ENCODE measurements around the gene SLC29A2. TPM values are rescaled to one million over a fixed set of nuclear protein-coding genes. Genes with fewer than 3 reads are reported as not detected.
"Not testable (repeated sequence)": the region's sequence is repeated elsewhere in the genome, so short reads cannot be mapped to it uniquely, and the experiment has no call there.

Gene SLC29A2
- total RNA-seq, 2 experiments from 2014 or later = 6.6 to 7.4 TPM

DNA sequence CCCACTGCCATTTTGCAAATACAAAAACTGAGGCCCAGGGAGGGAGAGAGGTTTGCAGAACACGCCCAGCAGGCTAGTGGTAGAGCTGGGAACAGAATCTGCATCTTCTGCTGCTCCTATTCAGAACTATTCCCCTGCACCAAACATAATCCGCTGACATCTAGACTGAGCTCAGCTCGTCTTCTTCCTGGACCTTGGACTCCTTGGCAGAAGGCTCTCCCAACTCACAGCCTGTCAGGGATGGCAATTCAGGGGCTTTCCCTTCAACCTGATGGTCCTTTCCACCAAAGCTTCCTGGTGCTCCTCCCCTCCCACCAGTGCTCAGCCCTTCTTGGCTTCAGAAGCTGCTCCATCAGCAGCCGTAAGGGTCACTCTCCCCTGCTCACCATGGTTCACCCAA lies 39.8 kb upstream of the SLC29A2 start:
- Mint-ChIP-seq H3K27me3 (ENCODE audit: low read depth) (peaks cover 21% of the 10 kb centered on the region), H3K9me3 (no peaks in the 10 kb centered on the region), H3K27ac (no peak overlapping the region), H3K4me3 (no peak overlapping the region), H3K4me1 (ENCODE audit: low read depth) (peaks cover 5% of the 10 kb centered on the region), H3K36me3 (ENCODE audit: low read depth) (no peaks in the 10 kb centered on the region)
- DNase-seq = no peak
- intact Hi-C loops (cut with micrococcal nuclease) = no loop called here
- CTCF ChIA-PET = interaction anchor here (0.8 to 6.3 kb wide), 2 partner anchors 12 to 18 kb away, joined by 3 to 28 read pairs; no protein-coding TSS in a partner anchor

DNA sequence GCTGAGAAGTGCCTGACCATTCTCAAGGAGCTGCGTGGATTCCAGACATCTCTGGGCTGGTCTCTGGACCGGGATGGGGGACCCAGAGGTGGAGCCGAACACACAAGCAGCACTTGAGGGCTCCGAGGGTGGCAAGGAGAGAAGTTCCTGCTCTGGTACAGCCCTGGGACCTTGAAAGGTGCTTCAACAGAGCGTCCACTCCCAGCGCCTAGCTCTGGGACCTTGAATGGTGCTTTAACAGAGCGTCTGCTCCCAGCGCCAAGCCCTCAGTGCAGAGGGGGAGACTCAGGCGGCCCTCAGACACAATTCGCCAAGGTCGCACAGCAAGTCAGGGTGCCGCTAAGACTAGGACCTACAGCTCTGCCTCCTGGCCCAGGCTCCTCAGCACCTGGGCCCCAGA lies 38.6 kb upstream of the SLC29A2 start:
- peak overlapping the region; percentile 25 for H3K4me3 Mint-ChIP-seq
- no peaks in the 10 kb centered on the region for H3K9me3 Mint-ChIP-seq
- intact Hi-C loops (cut with micrococcal nuclease) = loop anchor here (1.0 kb wide), 1 partner anchor 39 kb away; the partner anchor contains the start of gene SLC29A2
- no peaks in the 10 kb centered on the region for H3K36me3 Mint-ChIP-seq (ENCODE audit: low read depth)
- peaks cover 17% of the 10 kb centered on the region for H3K27me3 Mint-ChIP-seq (ENCODE audit: low read depth)
- no peak overlapping the region for H3K27ac Mint-ChIP-seq
- CTCF ChIA-PET = interaction anchor here (6.3 kb wide), 1 partner anchor 19 kb away, joined by 28 read pairs; no protein-coding TSS in a partner anchor
- H3K4me1 Mint-ChIP-seq (ENCODE audit: low read depth) = peaks cover 4% of the 10 kb centered on the region
- no peak for DNase-seq

DNA sequence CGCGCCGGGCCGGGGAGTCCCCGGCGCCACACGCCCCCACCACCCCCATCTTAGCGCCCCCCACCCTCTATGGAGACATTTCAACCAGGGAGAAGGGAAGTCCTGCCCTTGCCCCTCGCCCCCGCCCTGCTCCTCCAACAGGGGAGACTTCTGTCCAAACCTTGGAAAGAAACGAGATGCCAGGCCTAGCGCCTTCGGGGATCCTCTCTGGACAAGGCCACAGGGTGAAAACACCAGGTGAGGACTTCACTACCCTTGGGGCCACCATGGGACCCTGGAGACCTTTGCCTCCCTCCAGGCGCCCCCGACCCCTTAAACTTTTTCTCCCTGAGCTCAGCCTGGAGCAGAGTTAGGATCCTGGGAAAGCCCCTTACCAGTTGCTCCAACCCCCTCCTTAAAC lies 37.7 kb upstream of the SLC29A2 start:
- Mint-ChIP-seq H3K27ac (no peak overlapping the region), H3K4me3 (no peak overlapping the region), H3K9me3 (no peaks in the 10 kb centered on the region), H3K4me1 (ENCODE audit: low read depth) (peaks cover 4% of the 10 kb centered on the region), H3K36me3 (ENCODE audit: low read depth) (no peaks in the 10 kb centered on the region), H3K27me3 (ENCODE audit: low read depth) (peaks cover 14% of the 10 kb centered on the region)
- DNase-seq = no peak
- CTCF ChIA-PET = interaction anchor here (0.6 to 6.3 kb wide), 17 partner anchors 8 to 330 kb away, joined by 3 to 28 read pairs (median 4); partner anchors contain the start of genes ACTN3, DPP3, MRPL11 and NPAS4
- intact Hi-C loops (cut with micrococcal nuclease) = loop anchor here (5.0 kb wide), 1 partner anchor 228 kb away; the partner anchor contains the start of gene RBM4

DNA sequence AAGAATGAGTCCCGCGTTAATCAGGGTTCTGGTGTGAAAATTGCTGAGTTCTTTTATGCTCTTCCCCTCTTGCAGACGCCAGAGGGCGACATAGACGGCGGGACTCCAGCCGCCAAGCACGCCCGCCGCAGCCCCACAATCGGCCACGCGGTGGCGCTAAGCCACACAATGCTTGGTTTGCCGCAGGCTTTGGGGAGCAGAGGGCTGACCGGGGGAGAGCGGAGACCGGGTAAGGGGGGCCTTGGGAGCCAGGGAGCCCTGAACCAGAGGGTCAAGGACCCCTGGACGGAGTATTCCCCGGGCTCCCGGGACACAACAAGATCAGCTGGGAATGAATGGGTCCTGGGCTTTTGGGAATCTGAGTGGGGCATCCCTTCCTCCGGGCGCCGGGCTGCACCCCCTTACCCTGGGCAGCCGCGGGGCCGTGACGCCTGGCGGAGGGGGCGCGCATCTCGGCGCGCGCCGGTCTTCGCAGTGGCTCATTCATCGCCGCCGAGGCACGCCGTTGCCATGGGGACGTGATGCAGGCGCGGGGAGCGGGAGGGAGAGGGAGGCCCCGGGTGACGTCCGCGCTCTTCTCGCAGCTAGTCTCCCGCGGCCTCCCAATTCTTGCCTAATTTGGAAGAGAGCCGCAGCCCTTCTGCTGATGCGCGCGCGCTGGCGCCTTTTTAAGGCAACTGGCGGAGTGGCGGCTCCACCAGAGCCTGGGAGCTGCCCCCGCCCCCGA lies 37.1 kb upstream of the SLC29A2 start:
- H3K4me1 Mint-ChIP-seq (ENCODE audit: low read depth) = peaks cover 4% of the 10 kb centered on the region
- H3K27me3 Mint-ChIP-seq (ENCODE audit: low read depth) = peaks cover 9% of the 10 kb centered on the region
- CTCF ChIA-PET = interaction anchor here (0.6 to 6.3 kb wide), 18 partner anchors 8 to 330 kb away, joined by 3 to 28 read pairs (median 4); partner anchors contain the start of genes ACTN3, DPP3, MRPL11 and NPAS4
- intact Hi-C loops (cut with micrococcal nuclease) = loop anchor here (1.0 to 5.0 kb wide), 6 partner anchors 13 to 270 kb away; partner anchors contain the start of genes NPAS4 and RBM4
- peak overlapping the region; percentile 68 for H3K4me3 Mint-ChIP-seq
- no peaks in the 10 kb centered on the region for H3K36me3 Mint-ChIP-seq (ENCODE audit: low read depth)
- peak; percentile 93 for DNase-seq
- H3K27ac Mint-ChIP-seq = no peak overlapping the region
- no peaks in the 10 kb centered on the region for H3K9me3 Mint-ChIP-seq

DNA sequence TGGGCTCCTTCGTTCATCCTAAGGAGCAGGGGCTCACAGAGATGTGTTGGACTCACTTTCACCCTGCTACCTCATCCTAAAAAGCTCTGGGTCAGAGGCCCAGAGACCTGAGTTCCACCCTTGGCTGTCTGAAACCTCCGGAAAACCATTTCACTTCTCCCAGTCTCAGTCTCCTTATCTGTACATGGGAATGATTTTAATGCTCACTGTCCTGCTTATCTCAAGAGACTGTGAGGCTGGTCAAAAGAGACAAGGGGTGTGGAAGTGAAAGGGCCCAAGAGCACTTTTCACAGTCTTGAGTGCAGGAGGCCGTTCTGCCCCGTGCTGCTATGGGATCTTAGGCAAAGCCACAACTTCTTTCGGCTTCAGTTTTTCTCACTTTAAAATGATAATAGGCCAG lies 36.1 kb upstream of the SLC29A2 start:
- CTCF ChIA-PET = interaction anchor here (0.7 to 6.3 kb wide), 9 partner anchors 10 to 271 kb away, joined by 3 to 28 read pairs (median 7); partner anchors contain the start of genes MRPL11 and NPAS4
- H3K4me3 Mint-ChIP-seq = no peak overlapping the region
- peaks cover 7% of the 10 kb centered on the region for H3K27me3 Mint-ChIP-seq (ENCODE audit: low read depth)
- peaks cover 4% of the 10 kb centered on the region for H3K4me1 Mint-ChIP-seq (ENCODE audit: low read depth)
- H3K9me3 Mint-ChIP-seq = no peaks in the 10 kb centered on the region
- DNase-seq = no peak
- intact Hi-C loops (cut with micrococcal nuclease) = loop anchor here (1.0 to 5.0 kb wide), 6 partner anchors 14 to 271 kb away; partner anchors contain the start of genes NPAS4 and RBM4
- H3K27ac Mint-ChIP-seq = no peak overlapping the region
- H3K36me3 Mint-ChIP-seq (ENCODE audit: low read depth) = no peaks in the 10 kb centered on the region

DNA sequence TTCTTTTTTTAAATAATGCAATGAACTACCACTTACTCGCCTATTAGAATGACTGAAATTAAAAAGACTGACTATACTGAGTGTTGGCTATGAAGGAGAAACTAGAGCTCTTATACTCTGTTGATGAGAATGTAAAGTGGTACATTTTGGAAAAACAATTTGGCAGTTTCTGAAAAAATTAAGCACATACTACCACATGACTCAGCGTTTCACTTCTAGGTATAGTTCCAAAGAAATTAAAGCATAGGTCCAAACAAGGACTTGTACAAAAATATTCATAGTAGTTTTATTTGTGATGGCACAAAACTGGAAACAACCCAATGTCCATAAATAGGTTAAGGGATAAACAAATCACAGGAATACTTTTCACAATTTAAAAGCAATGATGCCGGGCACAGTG lies 22.4 kb upstream of the SLC29A2 start:
- Mint-ChIP-seq H3K9me3 (no peaks in the 10 kb centered on the region), H3K27me3 (ENCODE audit: low read depth) (peaks cover 8% of the 10 kb centered on the region), H3K4me1 (ENCODE audit: low read depth) (no peaks in the 10 kb centered on the region), H3K36me3 (ENCODE audit: low read depth) (no peaks in the 10 kb centered on the region), H3K27ac (no peak overlapping the region), H3K4me3 (no peak overlapping the region)
- CTCF ChIA-PET = interaction anchor here (0.8 kb wide), 1 partner anchor 83 kb away, joined by 5 read pairs; no protein-coding TSS in a partner anchor
- intact Hi-C loops (cut with micrococcal nuclease) = no loop called here
- DNase-seq = no peak

DNA sequence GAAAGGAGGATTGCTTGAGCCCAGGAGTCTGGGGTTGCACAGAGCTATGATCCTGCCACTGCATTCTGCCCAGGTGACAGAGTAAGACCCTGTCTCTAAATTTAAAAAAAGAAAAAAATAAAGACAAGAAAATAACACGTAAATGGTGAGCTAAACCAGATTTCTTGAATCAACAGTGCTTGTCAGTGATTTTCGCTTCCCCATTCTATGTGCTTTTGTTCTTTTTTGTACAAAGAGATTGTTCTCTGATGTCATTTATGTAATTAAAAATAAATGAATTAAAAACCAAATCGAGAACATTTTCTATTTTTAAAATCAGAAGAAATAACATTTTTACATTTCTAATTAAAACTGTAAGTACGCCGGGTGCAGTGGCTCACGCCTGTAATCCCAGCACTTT lies 19.8 kb upstream of the SLC29A2 start:
- no peaks in the 10 kb centered on the region for H3K9me3 Mint-ChIP-seq
- no peak for DNase-seq
- CTCF ChIA-PET = interaction anchor here (0.6 to 7.1 kb wide), 3 partner anchors 11 to 80 kb away, joined by 3 to 85 read pairs (median 3); no protein-coding TSS in a partner anchor
- no peaks in the 10 kb centered on the region for H3K36me3 Mint-ChIP-seq (ENCODE audit: low read depth)
- H3K4me3 Mint-ChIP-seq = no peak overlapping the region
- H3K4me1 Mint-ChIP-seq (ENCODE audit: low read depth) = peaks cover 2% of the 10 kb centered on the region
- H3K27ac Mint-ChIP-seq = no peak overlapping the region
- intact Hi-C loops (cut with micrococcal nuclease) = no loop called here
- H3K27me3 Mint-ChIP-seq (ENCODE audit: low read depth) = peaks cover 8% of the 10 kb centered on the region

DNA sequence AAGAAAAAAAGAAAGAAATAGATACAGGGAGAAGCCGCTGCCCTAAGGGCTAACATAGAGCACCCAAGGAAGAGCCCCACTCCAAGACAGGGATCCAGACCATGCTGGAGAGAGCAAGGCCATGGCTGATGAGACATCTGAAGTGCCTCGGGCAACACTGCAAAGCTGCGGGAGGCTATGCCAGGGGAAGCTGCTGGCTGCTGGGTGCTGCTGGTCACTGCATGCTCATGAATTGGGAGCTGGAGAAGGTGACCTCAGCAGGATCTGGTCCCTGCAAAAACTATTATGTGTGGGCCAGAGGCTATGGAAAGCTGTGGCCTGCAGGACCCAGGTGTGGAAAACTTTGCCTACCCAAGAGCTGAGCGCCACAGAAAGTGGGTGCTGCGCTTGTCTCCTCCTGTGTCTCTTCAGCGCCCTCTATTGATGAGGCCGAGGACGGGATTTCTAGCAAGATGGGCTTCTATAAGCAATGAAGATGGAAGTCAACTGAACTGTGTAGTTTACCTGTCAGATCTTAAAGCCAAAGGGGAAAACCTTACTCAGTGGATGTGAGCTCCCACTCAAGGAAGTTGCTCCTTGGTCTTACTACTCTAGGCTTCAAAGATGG lies 17.3 kb upstream of the SLC29A2 start:
- peaks cover 6% of the 10 kb centered on the region for H3K4me1 Mint-ChIP-seq (ENCODE audit: low read depth)
- DNase-seq = peak; percentile 89
- CTCF ChIA-PET = interaction anchor here (0.6 to 7.1 kb wide), 24 partner anchors 9 to 289 kb away, joined by 3 to 85 read pairs (median 4); partner anchors contain the start of genes BRMS1, CD248 and RBM4B
- H3K4me3 Mint-ChIP-seq = no peak overlapping the region
- no peak overlapping the region for H3K27ac Mint-ChIP-seq
- peaks cover 3% of the 10 kb centered on the region for H3K27me3 Mint-ChIP-seq (ENCODE audit: low read depth)
- no peaks in the 10 kb centered on the region for H3K36me3 Mint-ChIP-seq (ENCODE audit: low read depth)
- intact Hi-C loops (cut with micrococcal nuclease) = loop anchor here (1.0 to 5.0 kb wide), 3 partner anchors 26 to 77 kb away; partner anchors contain the start of genes B4GAT1 and BRMS1
- no peaks in the 10 kb centered on the region for H3K9me3 Mint-ChIP-seq

DNA sequence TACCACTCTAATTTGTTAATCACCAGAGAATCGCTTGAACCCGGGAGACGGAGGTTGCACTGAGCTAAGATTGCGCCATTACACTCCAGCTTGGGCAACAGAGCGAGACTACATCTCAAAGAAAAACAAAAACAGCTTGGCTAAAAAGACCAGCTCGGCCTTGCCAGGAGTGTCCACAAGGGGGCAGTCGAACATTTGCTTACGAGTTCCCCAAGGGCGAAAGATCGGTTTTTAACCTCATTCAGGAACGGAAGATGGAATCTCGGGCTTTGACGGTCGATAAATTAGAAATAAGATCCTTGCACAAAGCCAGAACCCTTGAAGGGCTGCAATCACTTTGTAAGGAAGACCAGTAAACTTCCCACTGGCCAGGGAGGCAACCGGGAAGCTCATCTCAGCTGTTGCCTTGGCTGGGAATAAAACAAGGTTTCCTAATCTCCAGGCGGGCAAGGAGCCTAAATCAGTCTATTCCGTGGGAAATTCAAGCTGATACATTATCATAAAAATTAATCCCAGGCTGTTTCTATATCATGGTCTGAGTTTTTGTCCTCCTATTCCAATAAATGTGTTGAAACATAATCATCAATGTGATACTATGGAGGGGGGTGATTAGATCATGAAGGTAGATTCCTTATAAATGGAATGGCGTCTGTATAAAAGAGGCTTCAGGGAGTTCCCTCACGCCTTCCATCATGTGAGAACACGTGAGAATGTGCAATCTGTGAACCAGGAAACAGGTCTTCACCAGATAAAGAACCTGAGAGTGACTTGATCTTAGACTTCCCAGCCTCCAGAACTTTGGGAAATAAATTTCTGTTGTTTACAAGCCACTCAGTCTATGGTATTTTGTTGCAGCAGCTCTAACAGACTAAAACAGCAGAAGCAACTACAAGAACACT lies 14.9 kb upstream of the SLC29A2 start:
- Mint-ChIP-seq H3K36me3 (ENCODE audit: low read depth) (no peaks in the 10 kb centered on the region), H3K9me3 (no peaks in the 10 kb centered on the region), H3K4me1 (ENCODE audit: low read depth) (peaks cover 6% of the 10 kb centered on the region), H3K27ac (no peak overlapping the region), H3K27me3 (ENCODE audit: low read depth) (no peaks in the 10 kb centered on the region), H3K4me3 (peak overlapping the region; percentile 17)
- peak; percentile 93 for DNase-seq
- CTCF ChIA-PET = interaction anchor here (0.5 to 7.1 kb wide), 36 partner anchors 9 to 830 kb away, joined by 3 to 85 read pairs (median 4); partner anchors contain the start of genes B4GAT1, BRMS1, MRPL11 and RBM4B
- intact Hi-C loops (cut with micrococcal nuclease) = loop anchor here (1.0 to 5.0 kb wide), 3 partner anchors 14 to 58 kb away; partner anchors contain the start of genes B4GAT1 and BRMS1

DNA sequence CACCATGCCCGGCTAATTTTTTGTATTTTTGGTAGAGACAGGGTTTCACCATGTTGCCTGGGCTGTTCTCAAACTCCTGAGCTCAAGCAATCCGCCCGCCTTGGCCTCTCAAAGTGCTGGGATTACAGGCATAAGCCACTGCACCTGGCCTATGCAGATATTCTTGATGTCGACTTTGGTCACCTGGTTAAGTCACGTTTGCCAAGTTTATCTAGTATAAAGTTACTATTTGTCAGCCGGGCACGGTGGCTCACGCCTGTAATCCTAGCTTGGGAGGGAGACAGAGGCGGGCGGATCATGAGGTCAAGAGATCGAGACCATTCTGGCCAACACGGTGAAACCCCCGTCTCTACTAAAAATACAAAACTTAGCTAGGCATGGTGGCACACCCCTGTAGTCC lies 12.8 kb upstream of the SLC29A2 start:
- intact Hi-C loops (cut with micrococcal nuclease); H3K36me3 Mint-ChIP-seq (ENCODE audit: low read depth); DNase-seq; H3K4me1 Mint-ChIP-seq (ENCODE audit: low read depth); H3K27me3 Mint-ChIP-seq (ENCODE audit: low read depth); H3K4me3 Mint-ChIP-seq; H3K9me3 Mint-ChIP-seq; H3K27ac Mint-ChIP-seq: not testable (repeated sequence)
- CTCF ChIA-PET = interaction anchor here (0.6 to 2.5 kb wide), 5 partner anchors 21 to 293 kb away, joined by 3 to 9 read pairs (median 4); partner anchors contain the start of gene RBM4B

DNA sequence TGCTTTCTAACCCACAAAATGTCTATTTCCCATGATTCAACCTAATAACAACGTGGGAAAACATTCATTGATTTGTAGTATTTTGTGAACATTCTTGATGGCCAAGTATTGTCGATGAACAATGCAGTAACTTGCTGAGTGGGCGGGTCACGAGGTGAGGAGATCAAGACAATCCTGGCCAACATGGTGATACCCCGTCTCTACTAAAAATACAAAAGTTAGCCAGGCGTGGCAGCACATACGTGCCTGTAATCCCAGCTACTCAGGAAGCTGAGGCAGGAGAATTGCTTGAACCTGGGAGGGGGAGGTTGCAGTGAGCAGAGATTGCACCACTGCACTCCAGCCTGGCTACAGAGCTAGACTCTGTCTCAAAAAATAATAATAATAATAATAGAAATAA lies 8.7 kb upstream of the SLC29A2 start:
- CTCF ChIA-PET = interaction anchor here (0.9 to 1.6 kb wide), 2 partner anchors 9 to 298 kb away, joined by 4 to 8 read pairs; no protein-coding TSS in a partner anchor
- H3K9me3 Mint-ChIP-seq; H3K27ac Mint-ChIP-seq; H3K36me3 Mint-ChIP-seq (ENCODE audit: low read depth); H3K4me3 Mint-ChIP-seq; H3K27me3 Mint-ChIP-seq (ENCODE audit: low read depth); H3K4me1 Mint-ChIP-seq (ENCODE audit: low read depth); intact Hi-C loops (cut with micrococcal nuclease): not testable (repeated sequence)
- DNase-seq = peak; percentile 17
